SK-N-SH (cell line): ENCODE results near the gene NR5A2.

Experiments used
- EP300 ChIP-seq, 2 experiments: IDR thresholded peaks; 2 replicates each; pipeline versions ENCODE4 v1.4.0 to v1.6.1; 2012; ENCODE audit warnings: borderline replicate concordance in 1 of 2, low read depth in 1 of 2, low read length in 1 of 2
- FOXJ3 ChIP-seq: sonication (generic); formaldehyde crosslinking; IDR thresholded peaks from 2 replicates; pipeline ENCODE4 v1.5.1; 2020; ENCODE audit warnings: mild to moderate bottlenecking, missing genetic modification reagents
- GABPA ChIP-seq: IDR thresholded peaks from 2 replicates; pipeline ENCODE4 v1.4.0; 2012; ENCODE audit warnings: low read depth, mild to moderate bottlenecking
- POLR2AphosphoS5 ChIP-seq: IDR thresholded peaks from 2 replicates; pipeline ENCODE4 v1.6.1; 2012; ENCODE audit warnings: low read depth, low read length
- RAD21 ChIP-seq: IDR thresholded peaks from 2 replicates; pipeline ENCODE4 v1.6.1; 2012; ENCODE audit warnings: mild to moderate bottlenecking, low read length
- RXRA ChIP-seq: IDR thresholded peaks from 2 replicates; pipeline ENCODE4 v1.4.0; 2012; ENCODE audit warnings: low read depth, mild to moderate bottlenecking, borderline replicate concordance
- SIN3A ChIP-seq: IDR thresholded peaks from 2 replicates; pipeline ENCODE4 v1.6.1; 2012; ENCODE audit warnings: low read depth, mild to moderate bottlenecking, low read length, moderate library complexity, borderline replicate concordance
- SMC3 ChIP-seq: IDR thresholded peaks from 2 replicates; pipeline ENCODE4 v1.6.1; 2012; ENCODE audit warnings: low read depth, low read length, improper control_type of control experiment
- TAF1 ChIP-seq: IDR thresholded peaks from 2 replicates; pipeline ENCODE4 v1.6.1; 2012; ENCODE audit warnings: low read depth, mild to moderate bottlenecking, low read length, moderate library complexity, borderline replicate concordance
- TF ChIP-seq, protein P1 (sequence below): fragments of 200-600 bp; sonication (generic); IDR thresholded peaks from 2 replicates; pipeline ENCODE4 v1.6.1; 2017; ENCODE audit warnings: antibody characterized with exemption, mild to moderate bottlenecking, moderate library complexity
- TF ChIP-seq, protein P2 (sequence below): IDR thresholded peaks from 2 replicates; pipeline ENCODE4 v1.4.0; 2012; ENCODE audit warnings: low read depth, borderline replicate concordance

DNA sequence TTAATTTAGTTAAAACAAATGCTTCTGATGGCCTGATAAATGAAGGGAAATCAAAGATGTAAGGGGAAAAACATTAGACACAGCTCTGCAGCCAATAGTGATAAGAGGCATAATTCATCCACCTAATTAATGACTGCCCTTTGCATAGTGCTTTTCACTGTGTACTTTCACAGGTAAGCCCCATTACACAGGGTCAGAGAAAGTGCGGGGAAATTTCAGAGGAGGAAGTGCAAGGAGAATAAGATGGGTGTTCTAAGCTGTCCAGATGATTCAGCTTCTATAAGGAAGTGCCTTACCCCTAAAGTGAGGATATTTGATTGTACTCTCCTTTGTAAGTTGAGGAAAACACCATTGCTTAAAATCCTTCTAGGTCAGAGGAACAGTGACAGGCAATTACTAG is 88.0 kb downstream of the NR5A2 start:
- TF ChIP-seq TAF1 (no peak), RXRA (no peak), POLR2AphosphoS5 (no peak), RAD21 (no peak), GABPA (no peak), SIN3A (no peak), FOXJ3 (CRISPR knock-in tag) (no peak), EP300 (IDR thresholded peaks at IDR 0.05; ENCODE audit: borderline replicate concordance in 1 of 2, low read depth in 1 of 2, low read length in 1 of 2) (no peak), SMC3 (no peak)
- TF ChIP-seq, protein P1, sequence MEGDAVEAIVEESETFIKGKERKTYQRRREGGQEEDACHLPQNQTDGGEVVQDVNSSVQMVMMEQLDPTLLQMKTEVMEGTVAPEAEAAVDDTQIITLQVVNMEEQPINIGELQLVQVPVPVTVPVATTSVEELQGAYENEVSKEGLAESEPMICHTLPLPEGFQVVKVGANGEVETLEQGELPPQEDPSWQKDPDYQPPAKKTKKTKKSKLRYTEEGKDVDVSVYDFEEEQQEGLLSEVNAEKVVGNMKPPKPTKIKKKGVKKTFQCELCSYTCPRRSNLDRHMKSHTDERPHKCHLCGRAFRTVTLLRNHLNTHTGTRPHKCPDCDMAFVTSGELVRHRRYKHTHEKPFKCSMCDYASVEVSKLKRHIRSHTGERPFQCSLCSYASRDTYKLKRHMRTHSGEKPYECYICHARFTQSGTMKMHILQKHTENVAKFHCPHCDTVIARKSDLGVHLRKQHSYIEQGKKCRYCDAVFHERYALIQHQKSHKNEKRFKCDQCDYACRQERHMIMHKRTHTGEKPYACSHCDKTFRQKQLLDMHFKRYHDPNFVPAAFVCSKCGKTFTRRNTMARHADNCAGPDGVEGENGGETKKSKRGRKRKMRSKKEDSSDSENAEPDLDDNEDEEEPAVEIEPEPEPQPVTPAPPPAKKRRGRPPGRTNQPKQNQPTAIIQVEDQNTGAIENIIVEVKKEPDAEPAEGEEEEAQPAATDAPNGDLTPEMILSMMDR: no peak
- TF ChIP-seq, protein P2, sequence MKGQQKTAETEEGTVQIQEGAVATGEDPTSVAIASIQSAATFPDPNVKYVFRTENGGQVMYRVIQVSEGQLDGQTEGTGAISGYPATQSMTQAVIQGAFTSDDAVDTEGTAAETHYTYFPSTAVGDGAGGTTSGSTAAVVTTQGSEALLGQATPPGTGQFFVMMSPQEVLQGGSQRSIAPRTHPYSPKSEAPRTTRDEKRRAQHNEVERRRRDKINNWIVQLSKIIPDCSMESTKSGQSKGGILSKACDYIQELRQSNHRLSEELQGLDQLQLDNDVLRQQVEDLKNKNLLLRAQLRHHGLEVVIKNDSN: no peak
